Measurements from ENCODE around the gene EMC10.
"Not testable (repeated sequence)": the region's sequence is repeated elsewhere in the genome, so short reads cannot be mapped to it uniquely, and the experiment has no call there.

Gene EMC10

DNA sequence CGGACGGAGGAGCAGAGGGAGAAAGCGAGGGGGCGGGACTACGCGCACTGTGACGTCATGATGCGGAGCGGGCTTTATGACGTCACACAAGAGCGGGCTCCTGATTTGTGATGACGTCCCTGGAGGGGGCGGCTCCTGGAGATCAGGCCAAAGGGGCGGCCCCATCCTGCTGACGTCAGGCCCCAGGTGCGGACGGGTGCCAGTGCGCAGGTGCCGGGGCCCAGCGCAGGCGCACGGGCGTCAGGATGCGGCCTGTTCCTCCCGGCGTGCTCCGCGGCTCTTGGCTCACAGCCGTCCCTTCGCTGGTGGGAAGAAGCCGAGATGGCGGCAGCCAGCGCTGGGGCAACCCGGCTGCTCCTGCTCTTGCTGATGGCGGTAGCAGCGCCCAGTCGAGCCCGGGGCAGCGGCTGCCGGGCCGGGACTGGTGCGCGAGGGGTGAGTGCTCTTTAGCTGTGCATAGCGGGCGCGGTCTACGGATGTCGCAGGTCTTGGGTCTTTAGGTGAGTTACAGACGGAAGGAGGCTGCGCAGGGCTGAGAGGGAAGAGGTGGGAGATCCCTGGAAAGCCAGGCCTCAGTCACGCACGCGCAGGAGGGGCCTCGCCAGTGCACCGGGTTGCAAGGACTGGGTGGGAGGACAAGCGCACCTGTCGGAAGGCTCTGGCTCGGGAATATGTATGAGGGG, at the start of gene EMC10, which contains the start of gene GARIN5A:
EMC10 (plus strand) TSS at position 284 of the 683 bp plus-strand sequence; CDS start at position 322, 38 bp downstream.
GARIN5A (minus strand) TSS at position 625 of the 683 bp plus-strand sequence; CDS start at position 165, 460 bp downstream.
- DNase-seq (ENCODE audit: low read depth) = peak; percentile 92

DNA sequence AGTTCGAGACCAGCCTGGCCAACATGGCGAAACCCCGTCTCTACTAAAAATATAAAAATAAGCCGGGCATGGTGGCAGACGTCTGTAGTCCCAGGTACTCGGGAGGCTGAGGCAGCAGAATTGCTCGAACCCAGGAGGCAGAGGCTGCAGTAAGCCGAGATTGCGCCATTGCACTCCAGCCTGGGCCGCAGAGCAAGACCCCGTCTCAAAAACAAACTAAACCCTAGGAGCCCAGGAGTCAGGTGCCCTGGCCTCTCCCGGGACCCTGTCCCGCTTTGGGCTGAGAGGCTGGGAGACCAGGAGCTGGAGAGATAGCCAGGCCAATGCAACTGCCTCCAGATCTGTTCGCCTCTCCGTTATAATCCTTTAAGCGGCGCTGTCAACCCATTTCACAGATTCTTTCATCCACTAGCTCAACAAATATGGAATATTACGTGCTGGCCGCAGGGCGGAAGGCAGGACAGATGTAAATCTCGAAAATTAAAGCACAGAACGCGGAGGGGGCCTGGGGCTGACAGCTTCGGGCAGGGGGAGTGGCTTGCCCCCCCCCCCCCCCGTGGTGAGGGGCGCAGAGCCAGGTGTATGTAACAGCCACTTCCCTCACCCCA, 48.9 kb upstream of the EMC10 start:
- DNase-seq (ENCODE audit: low read depth) = no peak

DNA sequence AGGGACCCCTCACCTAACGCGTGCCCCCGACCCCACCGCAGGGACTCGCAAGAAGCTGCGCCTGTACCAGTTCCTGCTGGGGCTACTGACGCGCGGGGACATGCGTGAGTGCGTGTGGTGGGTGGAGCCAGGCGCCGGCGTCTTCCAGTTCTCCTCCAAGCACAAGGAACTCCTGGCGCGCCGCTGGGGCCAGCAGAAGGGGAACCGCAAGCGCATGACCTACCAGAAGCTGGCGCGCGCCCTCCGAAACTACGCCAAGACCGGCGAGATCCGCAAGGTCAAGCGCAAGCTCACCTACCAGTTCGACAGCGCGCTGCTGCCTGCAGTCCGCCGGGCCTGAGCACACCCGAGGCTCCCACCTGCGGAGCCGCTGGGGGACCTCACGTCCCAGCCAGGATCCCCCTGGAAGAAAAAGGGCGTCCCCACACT, 48.3 kb upstream of the EMC10 start:
- peak; percentile 83 for DNase-seq (ENCODE audit: low read depth)

DNA sequence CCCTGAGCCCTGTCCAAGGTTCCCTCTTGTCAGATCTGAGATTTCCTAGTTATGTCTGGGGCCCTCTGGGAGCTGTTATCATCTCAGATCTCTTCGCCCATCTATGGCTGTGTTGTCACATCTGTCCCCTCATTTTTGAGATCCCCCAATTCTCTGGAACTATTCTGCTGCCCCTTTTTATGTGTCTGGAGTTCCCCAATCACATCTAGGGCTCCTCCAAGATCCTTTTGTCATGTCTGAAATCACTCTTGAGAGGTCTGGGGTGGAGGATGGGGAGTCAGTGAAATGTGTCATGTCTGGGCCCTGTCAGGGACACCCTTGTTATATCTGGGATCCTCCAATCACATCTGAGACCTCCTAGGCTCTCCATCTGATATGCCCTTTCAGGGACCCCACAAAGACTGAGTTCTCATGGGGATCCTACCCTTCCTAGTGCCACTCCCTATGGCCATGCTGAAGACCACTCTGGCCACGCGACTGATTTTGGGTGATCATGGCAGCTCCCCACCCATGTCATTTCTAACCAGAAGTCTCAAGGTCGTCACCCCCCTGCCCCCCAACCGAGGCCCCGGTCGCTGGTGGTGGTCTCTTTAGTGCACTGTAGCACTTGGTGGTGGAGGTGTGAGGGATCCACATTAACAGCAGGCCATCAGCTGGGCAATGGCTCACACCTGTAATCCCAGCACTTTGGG, 47.4 kb upstream of the EMC10 start:
- no peak for DNase-seq (ENCODE audit: low read depth)

DNA sequence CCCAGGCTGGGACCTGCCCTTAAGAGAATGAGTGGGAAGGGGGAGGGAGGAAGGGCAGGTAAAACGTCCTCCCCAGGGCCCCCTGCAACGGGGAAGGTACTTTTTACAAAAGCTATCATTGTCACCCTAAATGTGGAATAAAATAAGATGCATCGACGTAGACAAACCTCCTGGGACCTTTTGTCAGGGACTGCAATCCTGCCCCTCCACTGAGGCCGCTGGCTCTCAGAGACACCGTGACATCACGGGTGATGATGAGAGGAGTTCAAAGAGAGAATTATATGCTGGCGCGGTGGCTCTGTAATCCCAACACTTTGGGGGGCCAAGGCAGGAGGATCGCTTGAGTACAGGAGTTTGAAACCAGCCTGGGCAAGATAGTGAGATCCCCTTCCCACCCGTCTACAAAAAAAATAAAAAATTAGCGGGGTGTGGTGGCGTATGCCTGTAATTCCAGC, 45.4 kb upstream of the EMC10 start:
- DNase-seq (ENCODE audit: low read depth) = no peak

DNA sequence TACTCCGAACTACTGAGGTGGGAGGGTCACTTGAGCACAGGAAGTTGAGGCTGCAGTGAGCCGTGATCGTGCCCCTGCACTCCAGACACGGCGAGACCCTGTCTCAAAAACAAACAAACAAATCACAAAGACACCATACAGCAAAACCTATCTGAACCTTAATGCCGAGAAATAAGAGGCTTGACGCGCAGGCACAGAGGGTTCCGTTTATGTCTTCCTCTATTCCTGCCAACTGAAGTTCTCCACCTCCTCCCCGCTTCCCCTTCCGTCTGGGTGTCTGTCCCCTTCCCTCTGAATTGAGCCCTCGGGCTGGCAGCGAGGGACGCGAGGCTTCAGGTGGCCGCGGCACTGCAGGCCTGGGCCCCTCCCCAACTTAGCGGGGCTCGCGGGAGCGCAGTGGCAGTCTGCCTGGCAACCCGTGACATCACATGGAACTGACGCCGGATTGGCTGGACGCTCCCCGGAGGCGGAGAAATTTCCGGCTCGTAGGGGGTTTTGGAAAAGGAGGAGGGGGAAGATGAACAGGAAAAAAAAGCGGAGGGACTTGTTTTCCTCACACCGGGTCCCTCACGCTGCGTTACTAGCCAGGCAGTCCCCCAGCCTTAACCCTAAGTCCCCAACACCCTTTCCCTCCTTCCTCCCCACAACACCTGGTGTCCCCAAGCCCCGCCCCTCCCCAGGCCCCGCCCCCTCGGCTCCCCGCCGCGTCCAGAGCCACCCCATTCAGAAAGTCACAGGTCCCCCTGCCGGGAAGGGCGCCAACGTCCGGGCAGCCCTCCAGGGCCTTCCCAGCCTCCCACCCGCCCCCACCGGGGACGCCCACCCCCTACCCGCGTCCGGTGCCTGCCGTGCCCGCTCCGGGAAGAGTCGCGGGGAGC, 44.7 kb upstream of the EMC10 start:
- DNase-seq (ENCODE audit: low read depth) = peak; percentile 37

DNA sequence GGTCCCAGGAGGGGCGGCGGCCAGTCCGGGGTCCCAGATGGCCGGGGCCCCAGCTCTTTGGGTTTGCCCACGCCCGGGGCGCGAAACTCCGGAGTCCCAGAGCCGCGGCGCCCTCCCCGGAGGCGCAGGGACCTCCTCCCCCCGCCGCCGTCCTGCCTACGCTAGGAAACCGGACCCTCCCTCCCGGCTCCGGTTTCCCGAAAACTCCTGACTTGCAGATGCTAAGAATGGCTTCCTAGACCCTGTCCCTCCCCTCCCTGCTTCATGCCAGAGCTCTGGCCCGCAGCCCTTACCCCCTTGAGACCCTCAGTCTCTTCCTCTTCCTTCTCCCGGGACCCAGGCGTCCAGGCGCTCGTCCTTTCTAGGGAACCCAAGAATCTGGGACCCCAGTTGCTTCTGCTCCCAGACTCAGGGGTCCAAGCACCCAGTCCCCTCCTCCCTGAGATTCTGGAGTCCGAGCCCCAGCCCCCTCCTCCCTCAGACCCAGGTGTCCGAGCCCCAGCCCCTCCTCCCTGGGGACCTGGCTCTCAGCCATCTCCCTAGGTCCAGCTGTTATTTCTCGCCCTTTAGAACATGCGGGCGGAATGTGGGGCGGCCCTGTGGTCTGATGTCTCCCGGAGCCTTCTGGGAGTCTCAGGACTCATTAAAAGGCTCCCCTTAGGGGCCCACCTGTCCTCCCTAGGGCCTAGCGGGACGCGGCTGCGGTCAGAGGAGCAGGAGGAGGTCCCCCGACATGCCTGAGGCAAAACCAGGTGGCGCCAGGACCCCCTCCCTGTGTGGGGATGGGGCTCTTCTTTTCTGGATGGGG, 43.9 kb upstream of the EMC10 start, which contains the start of gene MYBPC2:
MYBPC2 (plus strand) TSS at position 672 of the 808 bp plus-strand sequence; CDS start at position 734, 62 bp downstream.
- no peak for DNase-seq (ENCODE audit: low read depth)

DNA sequence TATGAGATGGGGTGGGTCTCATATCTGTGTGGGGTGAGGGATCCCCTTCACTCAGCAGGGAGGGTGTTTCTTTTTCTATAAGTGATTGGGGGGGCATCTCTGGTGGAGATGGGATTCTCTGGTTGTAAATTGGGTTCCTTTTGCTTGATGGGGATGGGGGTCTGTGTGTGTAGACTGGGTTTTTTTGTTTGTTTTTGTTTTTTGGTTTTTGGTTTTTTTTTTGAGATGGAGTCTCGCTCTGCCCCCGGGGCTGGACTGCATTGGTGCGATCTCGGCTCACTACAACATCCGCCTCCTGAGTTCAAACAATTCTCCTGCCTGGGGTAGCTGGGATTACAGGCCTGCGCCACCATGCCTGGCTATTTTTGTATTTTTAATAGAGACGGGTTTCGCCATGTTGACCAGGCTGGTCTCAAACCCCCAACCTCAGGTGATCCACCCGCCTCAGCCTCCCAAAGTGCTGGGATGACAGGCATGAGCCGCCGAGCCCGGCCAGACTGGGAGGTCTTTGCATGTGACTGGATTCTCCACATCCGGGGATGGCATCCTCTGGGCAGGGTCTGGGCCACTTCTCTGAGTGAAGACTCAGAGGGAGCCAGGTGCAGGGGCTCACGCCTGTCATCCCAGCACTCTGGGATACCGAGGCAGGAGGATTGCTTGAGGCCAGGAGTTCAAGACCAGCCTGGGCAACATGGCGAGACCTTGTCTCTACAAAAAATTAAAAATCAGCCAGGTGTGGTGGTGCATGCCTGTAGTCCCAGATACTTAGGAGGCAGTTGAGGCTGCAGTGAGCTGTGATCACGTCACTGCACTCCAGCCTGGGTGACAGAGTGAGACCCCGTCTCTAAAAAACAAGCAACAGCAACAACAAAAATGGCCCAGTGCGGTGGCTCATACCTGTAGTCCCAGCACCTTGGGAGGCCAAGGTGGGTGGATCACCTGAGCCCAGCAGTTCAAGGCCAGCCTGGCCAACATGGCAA, 42.8 kb upstream of the EMC10 start:
- no peak for DNase-seq (ENCODE audit: low read depth)

DNA sequence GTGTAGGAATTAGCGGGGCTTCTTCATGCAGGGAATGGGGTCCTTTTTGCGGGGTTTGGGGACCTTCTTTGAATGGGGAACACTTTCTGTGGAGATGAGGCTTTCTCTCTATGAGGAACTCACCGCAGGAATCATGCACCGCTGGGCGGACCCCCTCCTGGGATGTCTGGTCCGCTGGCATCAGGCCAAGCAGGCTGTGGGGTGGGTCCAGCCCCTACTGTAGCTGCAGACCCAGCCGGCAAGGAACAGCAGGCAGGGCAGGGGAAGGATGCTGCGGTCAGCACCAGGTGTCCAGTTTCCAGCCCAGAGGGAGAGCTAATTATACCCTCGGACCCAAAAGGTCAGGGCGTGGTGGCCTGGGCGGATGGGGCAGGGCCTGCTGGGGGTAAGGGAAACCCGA, 41.8 kb upstream of the EMC10 start:
- no peak for DNase-seq (ENCODE audit: low read depth)

DNA sequence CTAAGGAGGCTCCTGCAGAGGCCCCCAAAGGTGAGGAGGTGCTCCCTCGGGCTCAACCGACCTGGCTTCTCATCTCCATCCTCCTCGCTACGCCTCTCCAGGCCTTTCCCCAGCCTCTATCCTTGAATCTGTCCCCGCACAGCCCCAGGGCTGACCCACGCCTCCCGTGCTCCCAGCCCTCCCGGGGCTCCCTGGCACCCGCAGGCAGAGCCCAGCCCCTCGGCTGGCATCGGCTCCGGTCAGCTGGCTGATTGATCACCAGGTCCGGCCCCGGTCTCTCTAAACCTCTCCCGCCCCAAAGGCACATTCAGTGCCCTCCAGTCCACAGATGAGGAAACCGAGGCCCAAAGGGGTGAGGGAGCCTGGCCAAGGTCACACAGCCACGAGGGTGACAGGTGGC, 41.1 kb upstream of the EMC10 start:
- DNase-seq (ENCODE audit: low read depth) = no peak

DNA sequence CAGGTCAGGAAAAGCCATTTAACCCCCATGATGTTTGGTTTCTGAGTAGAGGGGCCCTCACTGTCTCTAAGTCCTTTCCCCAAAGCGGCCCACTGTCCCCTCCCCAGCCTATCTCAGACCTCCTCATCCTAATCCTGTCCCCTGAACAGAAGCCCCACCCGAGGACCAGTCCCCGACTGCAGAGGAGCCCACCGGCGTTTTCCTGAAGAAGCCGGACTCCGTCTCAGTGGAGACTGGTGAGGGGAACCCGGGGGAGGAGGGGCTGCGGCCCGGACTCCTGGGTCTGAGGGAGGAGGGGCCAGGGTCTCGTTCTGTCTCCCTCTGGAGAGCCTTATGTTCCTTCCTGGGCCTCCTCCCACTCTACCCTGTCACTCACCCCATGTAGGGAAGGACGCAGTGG, 40.7 kb upstream of the EMC10 start:
- no peak for DNase-seq (ENCODE audit: low read depth)

DNA sequence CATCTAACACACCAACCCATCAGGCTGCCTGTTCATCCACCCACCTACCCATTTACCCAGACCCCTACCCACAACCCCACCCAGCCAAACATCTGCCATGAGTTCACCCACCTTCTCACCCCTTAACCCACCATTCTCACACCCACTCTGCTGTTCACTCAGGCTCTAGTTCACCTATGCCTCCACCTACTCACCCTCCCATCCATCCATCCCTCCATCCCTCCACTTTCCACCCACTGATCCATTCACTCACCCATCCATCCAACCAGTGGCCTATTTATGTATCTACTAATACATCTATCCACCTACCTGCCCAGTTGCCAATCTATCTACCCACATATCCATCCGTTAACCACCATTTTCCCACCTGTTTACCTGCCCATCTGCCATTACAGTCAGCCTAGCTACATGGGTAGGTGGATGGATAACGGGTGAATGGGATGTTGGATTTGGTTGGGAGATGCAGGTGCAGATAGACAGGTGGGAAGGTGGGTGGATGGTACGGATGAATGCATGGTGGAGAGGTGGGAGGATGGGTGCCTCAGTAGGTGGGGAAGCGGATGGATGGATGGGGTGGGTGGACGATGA, 38.4 kb upstream of the EMC10 start:
- no peak for DNase-seq (ENCODE audit: low read depth)

DNA sequence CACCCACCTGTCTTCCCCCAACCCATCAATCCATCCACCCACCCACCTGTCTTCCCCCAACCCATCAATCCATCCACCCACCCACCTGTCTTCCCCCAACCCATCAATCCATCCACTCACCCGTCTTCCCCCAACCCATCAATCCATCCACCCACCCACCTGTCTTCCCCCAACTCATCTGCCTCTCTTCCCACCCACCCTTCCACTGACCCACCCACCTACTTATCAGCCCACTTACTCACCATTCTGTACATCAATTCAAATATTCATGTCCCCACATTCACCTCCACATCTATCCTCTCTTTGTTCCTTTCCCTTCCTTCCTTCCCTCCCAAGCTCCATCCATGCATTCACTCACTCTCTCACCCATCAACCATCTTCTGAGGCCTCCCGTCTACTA, 37.2 kb upstream of the EMC10 start:
- not testable (repeated sequence) for DNase-seq (ENCODE audit: low read depth)

DNA sequence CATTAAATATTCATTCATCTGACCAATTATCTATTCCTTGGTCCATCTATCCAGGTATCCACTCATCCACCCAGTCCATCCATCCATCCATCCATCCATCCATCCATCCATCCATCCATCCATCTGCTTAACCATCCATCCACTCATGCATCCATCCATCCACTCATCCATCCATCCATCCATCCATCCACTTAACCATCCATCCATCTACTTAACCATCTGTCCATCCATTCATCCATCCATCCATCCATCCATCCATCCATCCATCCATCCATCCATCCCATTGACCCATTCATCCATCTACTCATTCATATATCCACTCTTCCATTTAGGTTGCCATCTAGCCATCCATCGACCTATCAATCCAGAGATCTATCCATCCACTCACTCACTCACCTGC, 32.2 kb upstream of the EMC10 start:
- no peak for DNase-seq (ENCODE audit: low read depth)

DNA sequence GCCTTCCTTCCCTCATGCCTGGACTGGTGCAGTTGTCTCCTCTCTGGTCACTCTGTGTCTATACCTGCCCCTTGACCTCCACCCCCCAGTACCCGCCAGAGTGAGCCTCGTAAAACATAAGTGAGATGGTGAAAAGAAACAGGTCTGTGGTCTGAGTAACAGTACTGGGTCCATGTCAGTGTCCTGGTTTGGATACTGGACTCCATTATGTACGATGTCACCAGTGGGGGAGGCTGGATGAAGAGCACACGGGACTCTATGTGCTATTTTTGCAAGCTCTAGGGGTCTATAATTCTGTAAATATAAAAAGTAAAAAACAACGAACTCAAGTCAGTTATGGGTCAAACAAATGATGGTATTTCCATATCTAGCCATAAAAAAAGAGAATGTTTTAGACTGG, 29.3 kb upstream of the EMC10 start:
- DNase-seq (ENCODE audit: low read depth) = no peak

DNA sequence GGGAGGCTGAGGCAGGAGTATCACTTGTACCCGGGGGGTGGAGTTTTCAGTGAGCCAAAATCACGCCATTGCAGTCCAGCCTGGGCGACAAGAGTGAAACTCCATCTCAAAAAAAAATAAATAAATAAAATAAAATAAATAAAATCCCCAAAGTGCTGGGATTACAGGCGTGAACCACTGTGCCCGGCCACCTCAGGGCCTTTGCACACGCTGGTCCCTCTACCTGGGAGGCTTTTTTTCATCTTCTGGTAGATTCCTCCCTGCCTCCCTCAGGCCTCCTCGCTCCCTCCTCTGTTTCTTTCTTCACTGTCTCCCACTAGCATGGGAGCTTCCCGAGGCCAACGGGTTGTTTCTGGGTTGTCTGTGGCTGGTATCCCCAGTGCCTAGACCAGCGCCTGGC, 28.6 kb upstream of the EMC10 start:
- no peak for DNase-seq (ENCODE audit: low read depth)

DNA sequence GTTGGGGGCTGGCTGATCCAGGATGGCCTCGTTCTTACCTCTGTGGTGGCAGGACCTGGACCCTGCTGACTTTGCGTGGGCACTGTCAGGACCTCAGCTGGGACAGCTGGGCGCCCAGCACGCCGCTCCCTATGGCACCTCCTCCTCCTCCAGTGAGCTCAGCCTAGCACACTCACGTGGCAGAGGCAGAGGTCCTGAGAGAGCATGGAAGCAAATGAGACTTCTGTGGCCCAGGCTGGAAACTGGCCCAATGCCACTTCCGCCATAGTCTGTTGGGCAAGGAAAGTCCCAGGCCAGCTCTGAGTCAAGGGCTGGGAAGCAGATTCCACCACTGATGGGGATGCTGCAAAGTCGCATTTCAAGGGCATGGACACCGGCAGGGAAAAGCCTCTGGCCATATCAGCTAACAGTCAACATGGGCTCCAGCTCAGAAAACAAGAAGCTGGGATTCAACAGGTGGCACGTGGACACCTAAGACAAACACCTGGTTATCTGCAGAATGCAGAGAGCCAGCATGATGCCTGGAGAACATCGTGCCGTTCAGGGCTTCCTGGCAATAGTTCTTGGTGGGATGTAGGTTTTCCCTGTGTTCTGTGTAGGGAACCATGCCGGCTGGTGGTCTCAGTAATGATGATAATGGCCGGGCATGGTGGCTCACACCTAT, 26.9 kb upstream of the EMC10 start:
- DNase-seq (ENCODE audit: low read depth) = no peak

DNA sequence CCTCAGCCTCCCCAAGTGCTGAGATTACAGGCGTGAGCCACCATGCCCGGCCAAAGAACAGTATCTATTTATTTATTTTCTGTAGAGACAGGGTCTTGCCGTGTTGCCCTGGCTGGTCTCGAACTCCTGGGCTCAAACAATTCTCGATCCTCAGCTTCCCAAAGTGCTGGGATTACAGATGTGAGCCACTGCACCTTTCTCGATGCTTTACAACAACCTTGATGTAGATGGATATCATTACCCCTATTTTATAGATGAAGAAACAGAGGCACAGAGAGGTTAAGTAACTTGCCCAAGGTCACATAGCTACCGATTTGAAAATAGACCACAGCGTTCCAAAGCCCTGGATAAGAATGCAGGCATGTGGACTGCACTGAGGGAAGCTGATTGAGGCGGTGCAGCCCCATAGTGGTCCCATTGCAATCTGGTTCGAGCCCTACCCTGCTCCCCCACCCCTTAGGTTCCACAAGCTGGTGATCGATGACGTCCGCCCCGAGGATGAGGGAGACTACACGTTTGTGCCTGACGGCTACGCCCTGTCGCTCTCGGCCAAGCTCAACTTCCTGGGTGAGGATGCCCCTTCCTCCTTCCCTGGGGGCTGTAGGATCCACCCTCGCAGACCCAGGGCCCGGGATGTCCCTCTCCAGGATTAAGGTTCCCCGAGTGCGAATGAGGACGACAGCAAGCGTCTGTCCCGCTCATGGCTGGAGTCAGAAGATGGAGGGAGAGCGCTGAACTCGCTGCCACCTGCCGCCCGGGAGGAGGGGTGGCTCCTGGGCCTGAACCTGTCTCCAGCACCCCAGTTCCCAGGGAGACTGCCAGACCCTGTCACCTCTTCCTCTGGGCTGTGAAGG, 25.7 kb upstream of the EMC10 start:
- DNase-seq (ENCODE audit: low read depth) = no peak

All from amniotic epithelial cell (primary cell).